ENCODE measurements around the gene CRYAB. TPM values are rescaled to one million over a fixed set of nuclear protein-coding genes. Genes with fewer than 3 reads are reported as not detected.

CRYAB gene
- total RNA-seq, 1 donor from 2014 or later, result 288 TPM

- peaks cover 10 to 35% of the 10 kb centered on the region in 2 donors for H3K4me1 ChIP-seq
- peak overlapping the region in 1 of 2 donors; percentile 20 for H3K4me3 ChIP-seq
- no peak for TF ChIP-seq CTCF (IDR thresholded peaks at IDR 0.05)
- H3K36me3 ChIP-seq, result no peaks in the 10 kb centered on the region
- intact Hi-C loops (cut with DNase I), result loop anchor here (2.0 kb wide), 1 partner anchor 31 kb away; the partner anchor contains the start of gene HSPB2
- no peaks in the 10 kb centered on the region for H3K9me3 ChIP-seq
- DNase-seq (ENCODE audit: low spot score in 2 of 2), result no peak
- H3K27ac ChIP-seq, result peak overlapping the region; percentile 91 to 92
- no peaks in the 10 kb centered on the region for H3K27me3 ChIP-seq
Observed at GRCh38 chr11:111944139-111944538, 32.6 kb upstream of the CRYAB start.

- Histone ChIP-seq H3K9me3 (no peaks in the 10 kb centered on the region), H3K36me3 (no peaks in the 10 kb centered on the region), H3K4me3 (no peak overlapping the region), H3K4me1 (peaks cover 10 to 39% of the 10 kb centered on the region in 2 donors), H3K27ac (peak overlapping the region; percentile 91 to 92), H3K27me3 (no peaks in the 10 kb centered on the region)
- intact Hi-C loops (cut with DNase I), result no loop called here
- no peak for TF ChIP-seq CTCF (IDR thresholded peaks at IDR 0.05)
- no peak for DNase-seq (ENCODE audit: low spot score in 2 of 2)
Observed at GRCh38 chr11:111942829-111943228, 31.3 kb upstream of the CRYAB start.

GRCh38 chr11:111941963-111942362 is 30.4 kb upstream of the CRYAB start:
- no peak for DNase-seq (ENCODE audit: low spot score in 2 of 2)
- H3K9me3 ChIP-seq, result no peaks in the 10 kb centered on the region
- H3K4me1 ChIP-seq, result peaks cover 10 to 42% of the 10 kb centered on the region in 2 donors
- intact Hi-C loops (cut with DNase I), result no loop called here
- H3K27me3 ChIP-seq, result no peaks in the 10 kb centered on the region
- no peak for TF ChIP-seq CTCF (IDR thresholded peaks at IDR 0.05)
- no peaks in the 10 kb centered on the region for H3K36me3 ChIP-seq
- no peak overlapping the region for H3K4me3 ChIP-seq
- H3K27ac ChIP-seq, result peak overlapping the region; percentile 91 to 92

- intact Hi-C loops (cut with DNase I), result no loop called here
- H3K4me1 ChIP-seq, result peaks cover 7 to 34% of the 10 kb centered on the region in 2 donors
- no peak for TF ChIP-seq CTCF (IDR thresholded peaks at IDR 0.05)
- H3K9me3 ChIP-seq, result no peaks in the 10 kb centered on the region
- DNase-seq (ENCODE audit: low spot score in 2 of 2), result no peak
- H3K27me3 ChIP-seq, result no peaks in the 10 kb centered on the region
- peak overlapping the region; percentile 91 to 92 for H3K27ac ChIP-seq
- no peak overlapping the region for H3K4me3 ChIP-seq
- no peaks in the 10 kb centered on the region for H3K36me3 ChIP-seq
Observed at GRCh38 chr11:111939836-111940604, 28.4 kb upstream of the CRYAB start.

- Histone ChIP-seq H3K4me1 (peaks cover 6 to 25% of the 10 kb centered on the region in 2 donors), H3K27ac (peak overlapping the region; percentile 91 to 92), H3K9me3 (no peaks in the 10 kb centered on the region), H3K36me3 (no peaks in the 10 kb centered on the region), H3K27me3 (no peaks in the 10 kb centered on the region), H3K4me3 (peak overlapping the region; percentile 85 to 86)
- DNase-seq (ENCODE audit: low spot score in 2 of 2), result no peak
- no peak for TF ChIP-seq CTCF (IDR thresholded peaks at IDR 0.05)
- intact Hi-C loops (cut with DNase I), result no loop called here
Observed at GRCh38 chr11:111938687-111939160, 27.2 kb upstream of the CRYAB start.
